Fibroblast of lung (primary cell): ENCODE measurements around the gene SYT13.

Experiments
- CTCF ChIP-seq, 2 donors: IDR thresholded peaks in 1 of 2; conservative IDR thresholded peaks in 1 of 2; 1 replicate in 1 of 2; 2 replicates in 1 of 2; pipeline ENCODE4 v1.5.1; 2011 to 2012; ENCODE audit warnings: low read length in 2 of 2, control low read depth in 1 of 2, inconsistent platforms in 1 of 2, low read depth in 1 of 2, mild to moderate bottlenecking in 1 of 2
- EZH2 ChIP-seq: IDR thresholded peaks from 2 replicates; pipeline ENCODE4 v1.5.1; 2012; ENCODE audit warnings: low read length, control low read depth, mild to moderate bottlenecking; ENCODE audit errors: missing control alignments

- TF ChIP-seq CTCF (conservative IDR thresholded peaks at IDR 0.05 in 1 of 2, IDR thresholded peaks at IDR 0.05 in 1 of 2; ENCODE audit: low read depth in 1 of 2, low read length in 2 of 2), result no peak
- TF ChIP-seq EZH2, result no peak
These were observed 10.3 kb downstream of the SYT13 start for GRCh38 chr11:45275828-45276227.
